ENCODE data around the gene S100A14. TPM values are rescaled to one million over a fixed set of nuclear protein-coding genes. Genes with fewer than 3 reads are reported as not detected.

The S100A14 gene
- total RNA-seq, 1 experiment from 2014 or later, result 252 TPM

- TF ChIP-seq CBX3 (IDR thresholded peaks at IDR 0.05; ENCODE audit: low read depth), result no peak
Observed at GRCh38 chr1:153612755-153613331, 3.3 kb downstream of the S100A14 start, which contains the start of gene S100A16 (continued).

- H3K4me2 ChIP-seq (ENCODE audit: low read length), result peak overlapping the region; percentile 88
- intact Hi-C loops (cut with micrococcal nuclease), result loop anchor here (5.0 kb wide), 1 partner anchor 80 kb away; no protein-coding TSS in a partner anchor
- BruUV-seq (replicated peaks), result no TSS peak
- ChIA-PET POLR2A (interaction anchor here (1.0 to 9.1 kb wide), 13 partner anchors 8 to 378 kb away, joined by 3 to 172 read pairs (median 8); partner anchors contain the start of genes CHTOP, CREB3L4, RPS27 and S100A1), RAD21 (ENCODE audit: low non-redundant PET in 1 of 2, low total read pairs in 2 of 2, uncharacterized antibody in 2 of 2, unreplicated experiment in 2 of 2) (interaction anchor here in 1 of 2 experiments (0.6 to 1.4 kb wide), 3 partner anchors 15 to 40 kb away, joined by 3 to 5 read pairs (median 3); partner anchors contain the start of gene S100A13), CTCF (interaction anchor here (0.6 to 7.7 kb wide), 6 partner anchors 15 to 102 kb away, joined by 3 to 76 read pairs (median 4); partner anchors contain the start of genes CHTOP, ILF2, S100A1 and S100A13)
- TF ChIP-seq POLR2AphosphoS5 (IDR thresholded peaks at IDR 0.05; ENCODE audit: low read depth, low read length), result no peak
- TF ChIP-seq SP1 (IDR thresholded peaks at IDR 0.05; ENCODE audit: low read depth), result no peak
- no peak for TF ChIP-seq SRF (IDR thresholded peaks at IDR 0.05; ENCODE audit: low read depth)
- no peak for TF ChIP-seq EZH2 (IDR thresholded peaks at IDR 0.05)
- TF ChIP-seq ZBTB33 (IDR thresholded peaks at IDR 0.05; ENCODE audit: extremely low read depth, insufficient replicate concordance, low read length), result no peak
- TF ChIP-seq EZH2phosphoT487 (IDR thresholded peaks at IDR 0.05; ENCODE audit: borderline replicate concordance), result no peak
- no peak for TF ChIP-seq MAX (IDR thresholded peaks at IDR 0.05)
- TF ChIP-seq RAD21 (IDR thresholded peaks at IDR 0.05; ENCODE audit: low read depth), result no peak
- no peak for TF ChIP-seq CBX3 (IDR thresholded peaks at IDR 0.05; ENCODE audit: low read depth)
- no peak for TF ChIP-seq JUND (IDR thresholded peaks at IDR 0.05)
- TF ChIP-seq EGR1 (IDR thresholded peaks at IDR 0.05; ENCODE audit: low read depth), result no peak
- TF ChIP-seq FOSL1 (IDR thresholded peaks at IDR 0.05; ENCODE audit: low read depth), result no peak
- TF ChIP-seq POLR2A (IDR thresholded peaks at IDR 0.05; ENCODE audit: borderline replicate concordance, extremely low read depth, insufficient read depth, insufficient read length), result no peak
- H3K27ac ChIP-seq (ENCODE audit: low read depth, low read length), result peak overlapping the region; percentile 72
- H2AFZ ChIP-seq (ENCODE audit: low read depth, low read length, poor library complexity, severe bottlenecking), result no peak overlapping the region
- H3K36me3 ChIP-seq (ENCODE audit: control insufficient read depth in 1 of 2, insufficient read depth in 2 of 2, low read length in 2 of 2), result peaks cover 0 to 5% of the 10 kb centered on the region in 2 experiments; a peak in 3 of 4 replicates
- no peak for ATAC-seq
- peak overlapping the region; percentile 88 to 92 for H3K4me3 ChIP-seq (replicated peaks in 1 of 2; ENCODE audit: low read depth in 1 of 2, low read length in 2 of 2)
- H3K9ac ChIP-seq (ENCODE audit: low read length), result peak overlapping the region; percentile 93
- no peak for DNase-seq (ENCODE audit: low read depth, low spot score)
- no peaks in the 10 kb centered on the region for H3K27me3 ChIP-seq (ENCODE audit: insufficient read depth, low read length)
- H3K9me3 ChIP-seq (ENCODE audit: control insufficient read depth in 1 of 2, insufficient read depth in 1 of 2, low read depth in 1 of 2, low read length in 2 of 2), result no peaks in the 10 kb centered on the region
- H4K20me1 ChIP-seq (ENCODE audit: insufficient read depth), result no peaks in the 10 kb centered on the region
- H3K4me1 ChIP-seq (ENCODE audit: control insufficient read depth in 1 of 2, insufficient read depth in 2 of 2, low read length in 2 of 2), result peaks cover 70 to 94% of the 10 kb centered on the region in 2 experiments
- peaks cover 74% of the 10 kb centered on the region for H3K79me2 ChIP-seq (ENCODE audit: insufficient read depth, low read length)
- no peaks in the 10 kb centered on the region for H3K9me2 ChIP-seq (ENCODE audit: insufficient read depth)
Observed at GRCh38 chr1:153612111-153612754, 3.9 kb downstream of the S100A14 start.

All from HCT116 (cell line).